RWPE1 (cell line): ENCODE measurements around the gene SFMBT1.

Experiments
- CTCF ChIA-PET: fragments of 350-600 bp; sonication (Branson Sonifier 250); formaldehyde crosslinking; extraction: SDS; loops from one replicate; lab custom pipeline; 2021; lab: Yijun Ruan, JAX
- POLR2A ChIA-PET: fragments of 400-600 bp; formaldehyde crosslinking; extraction: SDS; loops from one replicate; lab custom pipeline; 2020; ENCODE audit warnings: antibody characterized with exemption; ENCODE audit not compliant: low non-redundant PET; lab: Yijun Ruan, JAX
- DNase-seq: peaks from one replicate; pipeline ENCODE4 v3.0.0; 2012; ENCODE audit warnings: low spot score
- H3K27ac ChIP-seq: fragments of 450-650 bp; 2 replicates; pipeline ENCODE4 v1.5.1; 2017
- TF ChIP-seq, protein P1 (sequence below): fragments of 450-650 bp; conservative IDR thresholded peaks from 2 replicates; pipeline ENCODE4 v1.5.1; 2017; ENCODE audit warnings: low read depth, mild to moderate bottlenecking

The SFMBT1 gene

DNA sequence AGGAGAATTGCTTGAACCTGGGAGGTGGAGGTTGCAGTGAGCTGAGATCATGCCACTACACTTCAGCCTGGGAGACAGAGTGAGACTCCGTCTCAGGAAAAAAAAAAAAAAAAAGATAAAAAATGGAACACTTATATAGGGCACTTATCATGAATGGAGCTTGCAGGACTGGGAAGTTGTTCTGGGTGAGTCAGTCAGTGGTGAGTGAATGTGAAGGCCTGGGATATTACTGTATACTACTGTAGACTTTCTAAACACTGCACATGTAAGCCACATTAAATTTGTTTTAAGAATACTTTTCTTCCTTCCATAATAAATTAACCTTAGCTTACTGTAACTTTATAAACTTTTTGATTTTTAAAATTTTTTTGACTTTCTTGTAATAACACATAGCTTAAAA, 59.8 kb downstream of the SFMBT1 start:
- TF ChIP-seq, protein P1, sequence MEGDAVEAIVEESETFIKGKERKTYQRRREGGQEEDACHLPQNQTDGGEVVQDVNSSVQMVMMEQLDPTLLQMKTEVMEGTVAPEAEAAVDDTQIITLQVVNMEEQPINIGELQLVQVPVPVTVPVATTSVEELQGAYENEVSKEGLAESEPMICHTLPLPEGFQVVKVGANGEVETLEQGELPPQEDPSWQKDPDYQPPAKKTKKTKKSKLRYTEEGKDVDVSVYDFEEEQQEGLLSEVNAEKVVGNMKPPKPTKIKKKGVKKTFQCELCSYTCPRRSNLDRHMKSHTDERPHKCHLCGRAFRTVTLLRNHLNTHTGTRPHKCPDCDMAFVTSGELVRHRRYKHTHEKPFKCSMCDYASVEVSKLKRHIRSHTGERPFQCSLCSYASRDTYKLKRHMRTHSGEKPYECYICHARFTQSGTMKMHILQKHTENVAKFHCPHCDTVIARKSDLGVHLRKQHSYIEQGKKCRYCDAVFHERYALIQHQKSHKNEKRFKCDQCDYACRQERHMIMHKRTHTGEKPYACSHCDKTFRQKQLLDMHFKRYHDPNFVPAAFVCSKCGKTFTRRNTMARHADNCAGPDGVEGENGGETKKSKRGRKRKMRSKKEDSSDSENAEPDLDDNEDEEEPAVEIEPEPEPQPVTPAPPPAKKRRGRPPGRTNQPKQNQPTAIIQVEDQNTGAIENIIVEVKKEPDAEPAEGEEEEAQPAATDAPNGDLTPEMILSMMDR = no peak
- CTCF ChIA-PET = no interaction called here
- POLR2A ChIA-PET = no interaction called here
- H3K27ac ChIP-seq = no peak overlapping the region
- no peak for DNase-seq

DNA sequence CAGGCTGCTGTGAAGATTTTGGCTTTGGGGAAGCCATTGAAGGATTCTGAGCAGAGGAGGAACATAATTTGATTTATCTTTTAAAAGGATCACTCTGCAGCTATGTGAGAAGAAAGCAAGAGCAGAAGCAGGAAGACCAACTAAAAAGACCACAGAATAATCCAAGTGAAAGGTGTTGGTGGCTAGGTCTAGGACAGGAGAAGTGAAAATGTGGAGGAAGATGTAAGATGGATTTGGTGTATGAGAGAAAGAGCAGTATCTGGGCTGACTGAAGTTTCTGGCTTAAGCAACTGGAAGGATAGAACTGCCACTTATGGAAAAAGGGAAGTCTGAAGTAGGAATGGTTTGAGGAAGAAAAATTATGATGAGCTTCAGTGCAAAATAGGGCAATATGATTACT, 62.0 kb downstream of the SFMBT1 start:
- POLR2A ChIA-PET = no interaction called here
- DNase-seq = no peak
- TF ChIP-seq, protein P1 = no peak
- no peak overlapping the region for H3K27ac ChIP-seq
- CTCF ChIA-PET = no interaction called here

- no peak overlapping the region for H3K27ac ChIP-seq
- ChIA-PET CTCF (no interaction called here), POLR2A (no interaction called here)
- no peak for DNase-seq
- TF ChIP-seq, protein P1 = no peak
These were observed 62.5 kb downstream of the SFMBT1 start for GRCh38 chr3:52983336-52983807.

DNA sequence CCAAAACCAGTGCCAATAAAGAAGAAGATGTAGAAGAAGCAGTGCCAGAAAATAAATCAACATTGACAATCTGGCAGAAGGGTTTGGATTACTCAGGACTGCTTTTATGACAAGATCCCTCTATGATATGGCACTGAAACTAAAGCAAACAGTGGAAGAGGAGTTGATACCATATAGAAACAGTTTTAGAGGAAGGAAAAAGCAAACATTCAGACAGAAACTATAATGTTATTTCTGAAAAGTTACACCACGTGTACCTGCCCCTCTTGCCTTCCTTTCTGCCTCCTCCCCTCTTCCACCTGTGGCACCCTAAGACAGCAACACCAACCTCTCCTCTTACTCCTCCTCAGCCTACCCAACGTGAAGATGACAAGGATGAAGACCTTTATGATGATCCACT, 63.0 kb downstream of the SFMBT1 start:
- ChIA-PET POLR2A (no interaction called here), CTCF (interaction anchor here (0.6 kb wide), 1 partner anchor 77 kb away, joined by 3 read pairs; no protein-coding TSS in a partner anchor)
- TF ChIP-seq, protein P1 = no peak
- no peak for DNase-seq
- no peak overlapping the region for H3K27ac ChIP-seq

DNA sequence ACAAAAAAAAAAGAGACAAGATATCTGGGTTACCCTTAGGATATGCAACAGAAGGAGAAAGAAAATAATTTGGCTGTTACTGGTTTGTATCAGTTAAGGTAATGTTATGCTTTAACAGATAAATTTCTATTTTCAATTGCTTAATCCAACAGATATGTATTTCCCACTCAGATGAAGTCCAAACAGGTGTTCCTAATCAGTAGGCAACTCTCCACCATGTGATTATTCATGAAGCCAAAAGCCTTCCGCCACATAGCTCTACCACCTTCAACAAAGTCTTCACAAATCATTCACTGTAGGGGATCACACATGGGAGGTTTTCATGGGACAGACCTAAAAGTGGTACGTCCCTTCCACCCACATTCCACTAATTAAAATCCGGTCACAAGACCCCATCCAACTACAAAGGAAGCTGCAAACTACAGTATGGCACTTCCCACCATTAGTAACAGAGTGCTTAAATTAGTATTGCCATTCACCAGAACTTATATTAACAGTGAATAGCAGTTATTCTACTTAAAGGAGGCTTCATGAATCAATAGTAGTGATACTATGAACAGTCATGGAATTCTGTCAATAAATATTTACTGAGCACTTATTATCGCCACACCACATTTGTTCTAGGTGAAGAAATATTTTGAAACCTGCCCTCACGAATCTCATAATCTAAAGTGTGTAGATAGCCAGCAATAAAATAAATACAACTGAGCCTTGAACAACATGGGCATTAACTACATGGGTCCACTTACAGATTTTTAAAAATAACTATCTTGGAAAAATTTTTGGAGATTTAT, 66.5 kb downstream of the SFMBT1 start:
- ChIA-PET POLR2A (no interaction called here), CTCF (no interaction called here)
- no peak overlapping the region for H3K27ac ChIP-seq
- no peak for DNase-seq
- TF ChIP-seq, protein P1 = no peak

DNA sequence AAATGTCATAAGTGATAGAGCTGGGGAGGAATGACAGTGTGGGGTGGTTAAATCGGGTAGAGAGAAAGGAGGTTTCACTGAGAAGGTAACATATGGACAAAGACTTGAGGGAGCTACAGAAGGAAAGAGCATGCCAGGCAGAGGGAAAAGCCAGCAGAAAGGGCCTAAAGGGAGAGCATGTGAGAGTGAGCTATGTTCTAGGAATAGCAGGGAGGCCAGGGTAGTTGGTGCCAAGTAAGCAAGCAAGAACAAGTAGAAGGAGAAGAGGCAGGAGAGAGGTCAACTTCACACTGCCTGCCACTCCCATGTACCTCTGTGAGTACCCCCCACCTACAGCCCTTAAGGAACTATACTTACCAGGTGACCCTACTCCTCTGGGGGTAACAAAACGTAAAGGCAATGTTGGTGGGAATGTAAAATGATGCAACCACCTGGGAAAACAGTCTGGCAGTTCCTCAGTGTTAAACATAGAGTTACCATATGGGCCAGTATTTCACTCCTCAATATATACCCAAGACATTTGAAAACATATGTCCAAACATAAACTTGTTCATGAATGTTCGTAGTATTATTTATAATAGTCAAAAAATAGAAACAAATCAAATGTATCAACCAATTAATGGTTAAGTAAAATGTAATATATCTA, 67.6 kb downstream of the SFMBT1 start:
- POLR2A ChIA-PET = no interaction called here
- CTCF ChIA-PET = no interaction called here
- TF ChIP-seq, protein P1 = no peak

More for the DNA sequence above, 67.6 kb downstream of the SFMBT1 start:
- no peak overlapping the region for H3K27ac ChIP-seq
- peak; percentile 5 for DNase-seq
